Astrocyte (in vitro differentiated cells and primary cell): ENCODE measurements around the gene RHBDL1.
A peak's percentile ranks its signal among the peaks of the same experiment; 100 is the strongest.

Experiments
- EZH2 ChIP-seq: IDR thresholded peaks from 2 replicates; pipeline ENCODE4 v1.6.1; 2012; ENCODE audit warnings: mild to moderate bottlenecking, low read length, inconsistent platforms; ENCODE audit not compliant: insufficient read depth
- TF ChIP-seq, protein P1 (sequence below): IDR thresholded peaks from 2 replicates; pipeline ENCODE4 v1.5.1; 2011; ENCODE audit warnings: low read depth, mild to moderate bottlenecking, inconsistent platforms, low read length, moderate library complexity; ENCODE audit not compliant: insufficient read depth

DNA sequence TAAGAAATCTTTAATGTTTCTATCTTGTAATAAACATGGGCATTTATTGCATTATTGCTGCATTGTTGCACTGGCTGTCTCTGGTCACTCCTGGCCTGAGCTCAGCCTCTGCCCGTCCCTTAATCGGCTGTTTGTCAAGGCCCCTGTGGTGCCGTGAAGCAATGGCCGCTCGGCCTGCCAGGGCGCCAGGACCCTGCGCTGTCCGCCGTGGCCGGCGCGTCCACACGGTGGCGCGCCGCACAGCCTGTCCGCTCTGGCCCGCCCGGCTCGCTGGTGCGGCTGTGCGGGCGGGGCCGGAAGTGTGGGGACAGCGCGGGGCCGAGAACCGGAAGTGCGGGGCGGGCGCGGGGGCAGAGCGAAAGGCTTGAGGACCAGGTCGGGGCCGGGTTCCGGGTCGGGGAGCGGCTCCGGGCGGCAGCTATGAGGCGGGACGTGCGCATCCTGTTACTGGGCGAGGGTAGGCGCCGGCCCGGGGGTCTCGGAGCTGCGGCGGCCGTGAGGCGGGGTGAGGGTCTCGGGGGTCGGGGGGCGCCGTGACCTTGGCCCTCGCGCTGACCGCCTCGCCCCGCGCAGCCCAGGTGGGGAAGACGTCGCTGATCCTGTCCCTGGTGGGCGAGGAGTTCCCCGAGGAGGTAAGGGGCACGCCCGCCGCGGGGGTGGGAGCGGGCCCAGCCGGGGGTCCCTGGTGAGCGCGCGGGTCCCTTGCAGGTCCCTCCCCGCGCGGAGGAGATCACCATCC is 7.5 kb upstream of the RHBDL1 start, which contains the start of gene RHOT2:
- TF ChIP-seq, protein P1, sequence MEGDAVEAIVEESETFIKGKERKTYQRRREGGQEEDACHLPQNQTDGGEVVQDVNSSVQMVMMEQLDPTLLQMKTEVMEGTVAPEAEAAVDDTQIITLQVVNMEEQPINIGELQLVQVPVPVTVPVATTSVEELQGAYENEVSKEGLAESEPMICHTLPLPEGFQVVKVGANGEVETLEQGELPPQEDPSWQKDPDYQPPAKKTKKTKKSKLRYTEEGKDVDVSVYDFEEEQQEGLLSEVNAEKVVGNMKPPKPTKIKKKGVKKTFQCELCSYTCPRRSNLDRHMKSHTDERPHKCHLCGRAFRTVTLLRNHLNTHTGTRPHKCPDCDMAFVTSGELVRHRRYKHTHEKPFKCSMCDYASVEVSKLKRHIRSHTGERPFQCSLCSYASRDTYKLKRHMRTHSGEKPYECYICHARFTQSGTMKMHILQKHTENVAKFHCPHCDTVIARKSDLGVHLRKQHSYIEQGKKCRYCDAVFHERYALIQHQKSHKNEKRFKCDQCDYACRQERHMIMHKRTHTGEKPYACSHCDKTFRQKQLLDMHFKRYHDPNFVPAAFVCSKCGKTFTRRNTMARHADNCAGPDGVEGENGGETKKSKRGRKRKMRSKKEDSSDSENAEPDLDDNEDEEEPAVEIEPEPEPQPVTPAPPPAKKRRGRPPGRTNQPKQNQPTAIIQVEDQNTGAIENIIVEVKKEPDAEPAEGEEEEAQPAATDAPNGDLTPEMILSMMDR = peak; percentile 51
- TF ChIP-seq EZH2 = no peak
